ENCODE measurements around the gene COQ8A. TPM values are rescaled to one million over a fixed set of nuclear protein-coding genes. Genes with fewer than 3 reads are reported as not detected.

The COQ8A gene
- total RNA-seq, 3 donors from 2014 or later, result 51.8 to 307 (median 60.6) TPM

GRCh38 chr1:227037121-227037520 is 97.0 kb downstream of the COQ8A start:
- Histone ChIP-seq H3K9me3 (no peaks in the 10 kb centered on the region), H3K4me1 (no peaks in the 10 kb centered on the region), H3K27me3 (no peaks in the 10 kb centered on the region), H3K4me3 (no peak overlapping the region), H3K36me3 (peaks cover 4% of the 10 kb centered on the region), H3K27ac (no peak overlapping the region)
- no peak for DNase-seq (ENCODE audit: low spot score in 2 of 2)
- intact Hi-C loops (cut with DNase I; ENCODE audit: low total_unique reads), result no loop called here
- TF ChIP-seq POLR2AphosphoS5 (IDR thresholded peaks at IDR 0.05) (no peak), POLR2A (IDR thresholded peaks at IDR 0.05) (no peak)
- TF ChIP-seq, protein P1, sequence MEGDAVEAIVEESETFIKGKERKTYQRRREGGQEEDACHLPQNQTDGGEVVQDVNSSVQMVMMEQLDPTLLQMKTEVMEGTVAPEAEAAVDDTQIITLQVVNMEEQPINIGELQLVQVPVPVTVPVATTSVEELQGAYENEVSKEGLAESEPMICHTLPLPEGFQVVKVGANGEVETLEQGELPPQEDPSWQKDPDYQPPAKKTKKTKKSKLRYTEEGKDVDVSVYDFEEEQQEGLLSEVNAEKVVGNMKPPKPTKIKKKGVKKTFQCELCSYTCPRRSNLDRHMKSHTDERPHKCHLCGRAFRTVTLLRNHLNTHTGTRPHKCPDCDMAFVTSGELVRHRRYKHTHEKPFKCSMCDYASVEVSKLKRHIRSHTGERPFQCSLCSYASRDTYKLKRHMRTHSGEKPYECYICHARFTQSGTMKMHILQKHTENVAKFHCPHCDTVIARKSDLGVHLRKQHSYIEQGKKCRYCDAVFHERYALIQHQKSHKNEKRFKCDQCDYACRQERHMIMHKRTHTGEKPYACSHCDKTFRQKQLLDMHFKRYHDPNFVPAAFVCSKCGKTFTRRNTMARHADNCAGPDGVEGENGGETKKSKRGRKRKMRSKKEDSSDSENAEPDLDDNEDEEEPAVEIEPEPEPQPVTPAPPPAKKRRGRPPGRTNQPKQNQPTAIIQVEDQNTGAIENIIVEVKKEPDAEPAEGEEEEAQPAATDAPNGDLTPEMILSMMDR (IDR thresholded peaks at IDR 0.05), result no peak

Other genes starting within 250 kb of the COQ8A start
- 10 to 100 TPM; 24.0 to 37.6 (median 25.6) TPM for gene ITPKB, start 201.0 kb upstream of the COQ8A start, total RNA-seq
- 10 to 100 TPM; 27.8 to 31.9 (median 27.9) TPM for gene PSEN2, start 69.7 kb upstream of the COQ8A start, total RNA-seq